Right lung (tissue), 5 donors: ENCODE data around the gene B4GALT1. TPM values are rescaled to one million over a fixed set of nuclear protein-coding genes. Genes with fewer than 3 reads are reported as not detected.

Experiments used
- DNase-seq, 2 donors: peaks; one replicate each; pipeline ENCODE4 v3.0.0-alpha.2; 2013
- polyA plus RNA-seq, 5 donors: library from polyadenylated mRNA; unstranded; fragments of 120-200 nt; gene quantifications; one replicate each; pipeline versions ENCODE4 v1.2.1 to v1.2.3, GENCODE V29; 2013; ENCODE audit warnings: inconsistent platforms in 1 of 5, low replicate concordance in 1 of 5; ENCODE audit not compliant: insufficient read length in 5 of 5, insufficient read depth in 1 of 5

Gene B4GALT1
- polyA plus RNA-seq, 5 donors, result 63.7 to 81.6 (median 67.9) TPM

DNA sequence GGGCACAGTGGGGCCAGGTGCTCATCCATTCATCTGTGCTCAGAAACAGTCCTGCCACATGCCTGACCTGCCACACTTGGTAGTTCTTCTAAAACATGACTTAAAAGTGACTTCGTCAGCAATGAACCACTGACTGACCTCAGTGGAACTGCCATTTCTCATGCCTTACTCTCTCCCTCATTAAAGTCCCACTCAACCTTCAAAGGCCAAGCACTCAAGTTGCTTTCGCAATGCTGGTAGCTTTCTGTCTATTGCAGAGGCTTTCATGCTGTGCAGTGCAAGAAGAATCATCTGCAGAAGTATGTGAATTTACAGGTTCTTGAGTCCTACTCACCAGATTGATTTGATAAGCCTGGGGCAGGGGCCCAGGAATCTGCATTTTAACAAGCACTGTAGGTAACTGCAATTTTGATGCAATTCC is 23.9 kb downstream of the B4GALT1 start:
- DNase-seq, result no peak

DNA sequence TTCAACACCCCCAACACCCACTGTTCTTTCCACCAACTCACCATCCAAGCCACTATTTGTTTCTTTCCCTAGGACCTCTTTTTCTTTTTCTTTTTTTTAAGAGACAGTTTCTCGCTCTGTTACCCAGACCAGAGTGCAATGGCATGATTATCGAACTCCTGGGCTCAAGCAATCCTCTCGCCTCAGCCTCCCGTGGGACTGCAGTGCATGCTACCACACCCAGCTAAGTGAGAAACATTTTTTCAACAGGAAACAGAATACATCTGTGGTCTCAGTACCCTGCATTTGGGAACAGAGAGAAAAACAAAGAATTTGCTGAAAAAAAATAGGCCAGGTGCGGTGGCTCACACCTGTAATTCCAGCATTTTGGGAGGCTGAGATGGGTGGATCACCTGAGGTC is 24.6 kb downstream of the B4GALT1 start:
- no peak for DNase-seq

DNA sequence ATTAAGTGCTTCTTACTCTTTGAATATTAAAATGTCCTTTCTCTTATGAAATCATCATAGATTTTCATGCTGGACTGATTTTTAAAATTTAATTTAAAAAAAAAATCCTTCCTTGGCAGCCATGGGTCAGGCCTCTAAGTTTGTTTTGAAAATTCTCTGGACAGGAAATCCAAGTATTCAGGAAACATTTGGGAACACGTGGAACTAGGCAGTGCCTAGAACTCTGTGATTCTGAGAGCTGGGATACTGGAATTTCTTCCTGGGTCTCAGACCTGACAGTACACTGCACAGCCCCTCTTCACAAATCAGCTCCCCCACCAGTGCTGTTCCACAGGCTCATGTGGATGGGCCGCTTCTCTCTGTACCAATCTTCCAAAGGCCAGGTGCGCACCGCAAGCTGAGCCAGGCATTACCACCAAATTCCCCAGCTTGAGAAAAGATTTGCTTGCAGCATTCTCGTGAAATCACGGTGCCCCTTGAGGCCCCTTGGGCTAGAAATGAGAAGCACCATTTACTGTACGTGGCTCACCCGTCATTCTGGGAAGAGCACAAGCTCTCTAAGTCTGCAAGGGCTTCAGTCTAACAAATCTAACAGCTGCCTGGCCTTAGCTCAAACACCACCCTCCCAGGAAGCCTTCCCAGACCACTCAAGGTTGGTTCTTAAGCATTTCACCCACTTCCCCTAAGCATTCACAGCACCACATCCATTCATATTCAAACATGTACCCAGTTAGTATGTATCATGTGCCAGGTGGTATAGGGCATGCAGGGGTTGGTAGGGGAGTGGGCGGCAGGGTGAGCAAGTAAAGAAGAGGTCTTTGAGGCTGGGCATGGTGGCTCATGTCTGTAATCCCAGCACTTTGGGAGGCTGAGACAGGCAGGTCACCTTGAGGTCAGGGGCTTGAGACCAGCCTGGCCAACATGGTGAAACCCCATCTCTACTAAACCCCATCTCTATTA is 26.5 kb downstream of the B4GALT1 start:
- no peak for DNase-seq

DNA sequence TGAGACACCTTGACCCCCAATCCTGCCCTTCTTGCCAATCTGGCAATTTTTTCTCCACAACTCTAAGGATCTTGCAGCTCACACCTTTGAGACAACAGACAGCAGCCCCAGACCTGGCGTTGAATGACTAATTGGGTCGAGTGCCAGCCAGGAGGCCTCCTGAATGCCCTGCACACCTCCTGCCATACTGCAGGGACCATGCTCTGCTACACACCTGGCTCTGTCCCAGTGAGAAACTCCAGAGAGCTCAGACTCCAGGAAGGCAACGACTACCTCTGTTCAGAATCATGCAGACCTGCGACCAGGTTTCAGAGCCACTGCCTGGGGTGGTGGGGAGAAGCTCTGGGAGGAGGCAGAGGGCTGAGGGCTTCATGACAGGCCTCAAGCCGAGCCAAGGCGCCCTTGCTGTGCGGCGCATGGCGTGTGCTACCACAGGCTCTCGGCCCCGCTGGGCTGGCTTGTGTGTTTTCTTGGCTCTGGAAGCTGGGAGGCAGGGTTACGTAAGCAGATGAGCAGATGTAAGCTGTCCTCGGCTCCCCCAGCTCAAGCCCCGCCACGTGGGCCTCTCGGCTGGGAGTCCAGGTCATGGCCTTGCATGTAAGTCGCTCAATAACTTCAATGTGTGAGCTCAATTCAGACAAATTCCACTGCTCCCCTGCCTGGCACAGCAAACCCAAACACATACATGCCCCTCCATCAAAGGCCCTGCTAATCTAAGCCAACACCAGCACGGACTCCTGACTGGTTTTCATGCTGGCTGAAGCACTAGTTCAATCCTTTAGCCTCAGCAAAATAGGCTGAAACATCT is 27.5 kb downstream of the B4GALT1 start:
- peak; percentile 85 to 87 for DNase-seq

DNA sequence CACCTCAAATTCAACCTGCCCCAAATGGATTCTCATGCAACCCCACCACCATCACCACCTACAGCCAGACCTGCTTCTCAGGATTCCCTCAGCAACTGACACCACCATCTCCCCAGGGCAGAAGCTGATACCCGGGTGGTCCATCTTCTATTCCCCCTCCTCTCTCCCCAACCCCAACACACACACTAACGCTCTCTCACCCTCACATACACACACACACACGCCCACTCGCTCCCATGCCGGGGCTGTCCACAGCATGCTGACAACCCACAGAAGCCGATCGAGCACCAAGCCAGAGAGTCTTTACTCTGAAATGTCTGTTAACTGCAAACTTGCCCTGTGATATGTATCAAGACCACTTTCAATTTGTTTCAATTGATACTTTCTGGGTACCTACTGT is 28.4 kb downstream of the B4GALT1 start:
- DNase-seq, result no peak

DNA sequence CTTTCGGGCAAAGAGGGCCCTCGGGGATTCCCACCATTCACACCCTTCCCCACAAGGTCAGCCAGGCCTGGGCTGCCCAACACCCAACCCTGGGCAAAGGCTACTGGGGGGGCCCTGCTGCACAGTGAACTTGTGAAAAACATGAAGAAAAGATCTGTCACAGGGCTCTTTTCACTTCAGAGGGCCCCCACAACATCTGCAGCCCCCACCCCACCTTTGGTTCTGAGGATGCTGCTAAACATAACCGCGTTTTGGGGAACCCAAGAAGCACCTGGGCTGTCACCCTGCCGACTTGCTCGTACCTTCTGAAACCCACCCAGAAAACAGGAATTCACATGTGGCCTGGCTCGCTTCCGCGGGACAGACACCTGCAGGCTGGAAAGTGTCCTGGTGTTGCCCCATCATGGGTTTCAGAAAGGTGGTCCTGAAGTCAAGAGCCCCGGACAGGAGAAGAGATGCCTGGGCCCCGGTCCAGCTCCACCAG is 29.3 kb downstream of the B4GALT1 start:
- DNase-seq, result no peak

DNA sequence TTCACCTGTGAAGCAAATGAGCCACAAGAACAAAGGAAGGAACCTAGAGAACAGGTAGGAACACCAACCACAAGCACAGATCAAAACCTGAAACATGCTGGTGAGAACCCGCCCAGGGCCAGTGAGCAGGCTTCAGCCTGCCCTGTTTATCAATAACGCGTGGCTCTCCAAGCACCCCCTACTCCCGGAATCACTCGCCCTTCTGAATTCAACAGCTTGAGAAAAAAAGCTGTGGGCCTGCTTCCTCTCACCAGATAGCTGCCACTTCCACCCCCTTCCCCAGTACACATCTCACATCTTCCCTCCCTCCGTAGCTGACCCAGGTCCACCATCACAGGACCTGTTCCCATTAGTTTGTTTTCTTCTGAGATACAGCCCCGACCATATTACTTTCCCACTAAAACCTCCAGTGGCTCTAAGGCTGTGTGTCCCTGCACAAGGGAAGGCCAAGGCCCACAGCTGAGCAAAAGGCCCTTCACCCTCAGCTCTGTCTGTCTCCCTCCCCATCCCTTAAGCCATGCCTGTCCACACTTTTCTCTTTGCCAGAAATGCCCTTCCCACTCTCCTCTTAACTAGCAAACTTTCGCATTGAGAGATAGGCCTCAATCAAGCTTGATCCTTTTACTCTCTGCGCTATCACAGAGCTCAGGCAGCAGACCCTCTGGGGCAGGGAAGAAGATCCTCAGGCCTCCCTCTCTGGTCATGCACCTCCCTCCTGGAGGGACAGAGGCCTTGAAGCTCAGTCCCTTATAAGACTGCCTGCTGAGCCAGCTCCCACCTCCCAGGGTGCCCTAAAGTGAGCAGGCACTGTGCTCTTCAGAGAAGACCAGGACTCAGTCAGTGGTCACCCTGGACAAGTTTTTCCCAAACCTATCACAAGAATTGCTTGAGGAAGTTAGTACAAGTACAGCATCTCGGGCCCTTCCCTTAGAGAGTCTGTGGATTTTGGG is 30.1 kb downstream of the B4GALT1 start:
- no peak for DNase-seq

DNA sequence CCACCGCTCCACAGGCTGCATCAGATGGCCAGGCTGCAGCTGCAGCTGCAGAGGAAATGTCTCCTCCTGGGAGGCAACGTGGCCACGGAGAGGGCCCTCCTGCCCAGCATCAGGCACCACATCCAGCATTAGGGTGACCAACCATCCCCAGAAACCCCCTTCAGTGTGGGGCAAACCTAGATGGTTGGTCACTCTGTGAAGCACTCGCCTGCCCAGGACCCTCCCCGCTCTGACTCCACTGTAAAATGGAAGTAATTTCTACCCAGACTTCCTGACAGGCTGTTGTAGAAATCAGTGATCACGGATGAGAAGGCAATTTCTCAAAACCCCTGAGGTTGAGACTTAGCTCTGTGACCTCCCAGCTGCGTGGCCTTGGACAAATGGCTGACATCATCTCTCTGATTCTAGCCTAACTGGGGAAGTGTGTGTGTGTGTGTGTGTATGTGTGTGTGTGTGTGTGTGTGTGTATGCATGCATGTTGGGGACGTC is 31.6 kb downstream of the B4GALT1 start:
- no peak for DNase-seq

DNA sequence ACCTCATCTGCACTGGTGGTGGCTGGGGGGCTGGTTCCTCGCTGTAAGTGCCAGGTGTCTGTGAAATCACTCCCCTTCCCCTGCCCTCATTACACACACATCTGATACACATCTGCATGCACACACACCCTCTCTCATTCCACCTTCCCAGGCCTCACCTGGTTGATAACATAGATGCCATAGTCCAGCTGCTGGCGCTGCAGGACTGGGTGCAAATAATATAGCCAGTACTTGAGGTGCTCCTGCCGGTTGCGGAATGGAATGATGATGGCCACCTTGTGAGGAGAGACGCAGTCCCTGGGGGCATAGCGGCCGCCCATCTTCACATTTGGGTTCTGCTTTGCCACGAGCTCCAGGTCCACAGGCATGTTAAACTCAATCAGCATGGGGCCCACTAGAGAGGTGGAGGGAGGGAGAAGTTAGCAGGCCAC is 32.1 kb downstream of the B4GALT1 start:
- DNase-seq, result no peak

DNA sequence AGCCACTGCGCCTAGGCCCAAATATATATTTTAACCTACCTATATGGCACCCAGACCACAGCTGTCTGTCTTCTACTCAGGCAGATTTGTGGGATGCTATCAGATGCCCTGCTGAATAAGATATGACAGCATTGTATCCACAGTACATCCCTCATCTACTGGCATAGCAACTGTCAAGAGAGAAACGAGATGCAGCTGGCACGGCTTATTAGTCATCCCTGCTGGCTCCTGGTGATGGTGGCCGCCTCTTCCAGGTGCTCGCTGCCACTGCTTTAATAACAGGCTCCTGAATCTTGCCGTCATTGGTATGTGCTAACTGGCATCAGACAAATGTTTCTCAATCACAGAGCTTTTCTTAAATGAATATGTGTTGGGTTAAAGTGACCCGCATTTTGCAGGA is 34.0 kb downstream of the B4GALT1 start:
- DNase-seq, result no peak

DNA sequence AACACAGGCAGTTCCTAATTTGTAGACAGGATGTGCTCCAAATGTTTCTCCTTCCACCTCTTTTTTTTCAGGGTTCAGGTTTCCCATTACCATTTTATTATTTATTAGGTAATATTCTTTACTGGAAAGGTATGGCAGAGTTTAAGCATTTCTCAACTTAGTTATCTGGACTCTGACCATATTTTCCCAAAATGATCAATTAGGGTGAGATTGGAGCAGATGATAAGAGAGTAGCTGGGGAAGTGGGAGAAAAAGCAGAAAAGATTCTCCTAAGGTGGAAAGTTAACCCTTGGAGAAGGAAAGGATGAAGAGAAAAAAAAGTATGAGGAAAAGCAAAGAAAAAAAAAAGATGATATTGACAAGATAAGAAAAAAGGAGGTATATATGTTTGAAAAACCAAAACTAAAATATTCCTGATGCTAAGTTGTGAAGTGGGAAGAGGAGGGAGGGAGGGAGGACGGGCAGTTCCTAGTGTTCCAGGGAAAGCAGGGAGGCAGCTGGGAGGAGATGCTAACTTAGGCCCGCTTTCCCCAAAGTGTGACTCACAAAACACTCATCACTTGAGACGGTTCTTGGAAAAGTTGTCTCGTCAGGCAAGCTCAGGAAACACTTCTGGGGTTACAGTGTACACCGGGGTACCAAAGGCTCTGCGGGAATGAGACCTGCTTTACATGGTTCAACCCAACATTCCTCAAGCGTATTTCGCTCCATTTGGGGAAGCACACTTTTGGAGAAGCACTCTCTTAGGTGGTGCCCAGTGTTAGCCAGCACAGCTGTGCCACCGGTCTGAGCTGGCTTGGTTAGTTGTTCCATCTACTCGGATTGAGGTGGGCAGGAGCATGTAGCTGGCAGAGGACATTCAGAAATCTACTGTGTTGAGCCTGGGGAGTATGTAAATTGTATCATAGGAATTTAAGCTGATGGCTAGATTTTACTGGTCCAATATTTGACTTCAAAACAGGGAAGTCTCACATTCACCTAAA is 35.1 kb downstream of the B4GALT1 start:
- no peak for DNase-seq

DNA sequence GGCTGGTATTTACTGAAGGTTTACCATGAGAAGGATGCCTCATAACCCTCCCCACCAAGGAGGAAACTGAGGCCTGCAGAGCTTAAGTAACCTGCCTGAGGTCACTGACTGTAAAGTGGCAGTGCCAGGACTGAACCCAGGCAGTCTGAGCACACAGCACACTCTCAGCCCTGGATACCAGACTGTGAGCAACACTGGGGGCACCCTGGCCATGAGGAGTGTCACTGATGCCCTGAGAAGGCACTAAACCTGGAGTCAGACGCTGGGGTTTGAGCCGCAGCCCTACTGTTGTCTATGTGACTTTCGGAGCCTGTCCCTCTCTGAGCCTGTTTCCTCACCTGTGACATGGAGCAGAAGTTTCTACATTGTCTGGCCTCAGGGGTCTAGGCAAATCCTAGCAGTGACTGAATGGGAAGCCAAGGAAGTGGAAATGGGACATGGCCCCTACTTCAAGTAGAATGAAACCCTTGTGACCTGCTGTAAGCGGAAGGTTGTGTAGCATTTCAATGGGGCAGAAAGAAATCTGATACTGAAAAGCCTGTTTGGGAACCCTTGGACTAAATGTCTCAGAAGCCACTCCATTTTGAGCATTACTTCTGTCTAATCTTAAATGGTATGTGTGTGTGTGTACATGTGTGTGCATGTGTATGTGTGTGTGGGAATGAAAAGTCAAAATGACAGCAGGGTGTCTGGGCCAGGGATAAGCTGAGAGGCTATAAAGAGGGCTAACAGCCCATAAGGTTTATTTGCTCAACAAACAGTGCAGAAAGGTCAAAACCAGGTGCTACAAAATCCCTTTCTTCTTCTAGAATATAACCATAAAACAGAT is 36.0 kb downstream of the B4GALT1 start:
- DNase-seq, result no peak

DNA sequence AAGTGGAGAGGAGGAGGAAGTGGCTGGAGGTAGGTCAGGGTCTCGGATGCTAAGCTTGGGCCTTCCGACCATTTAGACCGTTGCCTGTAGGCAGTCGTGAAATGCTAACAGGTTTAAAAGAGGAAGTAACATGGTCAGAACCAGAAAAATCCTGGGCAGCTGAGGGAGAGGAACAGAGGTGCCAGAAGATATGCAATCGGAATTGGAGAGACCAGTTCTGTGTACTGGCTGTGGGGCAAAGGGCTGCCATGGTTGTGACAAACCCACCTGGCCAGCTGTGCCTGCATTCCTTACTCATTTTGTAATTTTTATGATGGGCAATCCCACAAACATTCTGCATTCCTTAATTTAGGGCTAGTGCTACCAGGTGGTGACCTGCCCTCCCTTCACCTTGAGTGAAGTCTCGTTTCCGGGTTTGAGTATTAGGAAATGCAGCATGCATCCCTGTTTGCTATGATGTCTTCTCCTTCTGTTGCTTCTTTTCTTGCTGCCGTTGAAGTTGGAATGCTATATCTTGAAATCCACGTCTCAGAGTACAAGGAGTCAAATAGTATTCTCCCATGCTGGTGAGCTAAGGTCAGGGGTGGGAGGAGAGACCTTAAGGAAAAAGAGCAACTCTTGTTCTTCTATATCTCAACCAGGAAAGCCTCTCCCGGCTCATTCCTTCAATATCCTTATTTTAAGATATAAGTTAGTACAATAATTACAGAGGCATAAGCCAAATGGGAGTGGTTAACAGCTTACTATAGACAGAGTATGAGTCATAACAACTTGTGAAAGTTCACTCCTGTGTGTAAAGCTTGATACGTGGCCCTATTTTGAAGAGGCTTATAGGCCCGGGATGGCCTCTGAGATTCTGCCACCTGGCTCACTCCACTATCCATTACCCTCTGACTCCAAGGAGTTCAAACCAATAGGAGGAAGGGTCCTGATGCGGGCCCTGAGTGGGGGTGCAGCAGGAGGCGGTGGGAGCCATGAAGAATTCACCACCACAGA is 37.0 kb downstream of the B4GALT1 start:
- DNase-seq, result no peak

DNA sequence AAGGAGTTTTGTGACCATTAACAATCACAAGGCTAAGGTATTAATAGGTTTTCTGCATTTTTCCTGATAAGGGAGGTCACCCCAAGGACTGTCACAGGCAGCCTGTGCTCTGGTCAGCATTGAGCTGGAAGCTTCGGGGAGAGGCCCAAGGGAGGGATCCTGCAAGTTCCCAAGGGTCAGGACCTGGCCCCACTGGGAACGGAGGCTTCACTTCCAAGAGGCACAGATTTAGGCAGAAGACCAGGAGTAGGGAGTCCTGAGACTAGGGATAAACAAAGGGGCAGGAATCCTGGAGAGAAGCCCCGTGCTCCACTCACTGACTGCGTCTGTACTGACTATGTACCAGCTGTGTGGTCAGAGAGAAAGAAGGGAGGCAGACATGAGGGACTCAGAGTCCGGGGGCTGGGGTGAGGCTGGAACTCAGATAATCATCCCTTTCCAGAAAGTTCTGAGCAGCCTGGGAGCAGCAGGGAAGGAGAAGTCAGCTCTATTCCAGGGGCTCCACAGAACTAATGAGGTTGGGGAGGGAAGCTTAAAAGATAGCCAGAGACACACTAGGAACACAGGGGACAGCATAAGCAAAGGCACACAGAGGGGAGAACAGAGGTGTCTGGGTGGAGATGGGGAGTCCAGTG is 37.8 kb downstream of the B4GALT1 start:
- DNase-seq, result no peak

DNA sequence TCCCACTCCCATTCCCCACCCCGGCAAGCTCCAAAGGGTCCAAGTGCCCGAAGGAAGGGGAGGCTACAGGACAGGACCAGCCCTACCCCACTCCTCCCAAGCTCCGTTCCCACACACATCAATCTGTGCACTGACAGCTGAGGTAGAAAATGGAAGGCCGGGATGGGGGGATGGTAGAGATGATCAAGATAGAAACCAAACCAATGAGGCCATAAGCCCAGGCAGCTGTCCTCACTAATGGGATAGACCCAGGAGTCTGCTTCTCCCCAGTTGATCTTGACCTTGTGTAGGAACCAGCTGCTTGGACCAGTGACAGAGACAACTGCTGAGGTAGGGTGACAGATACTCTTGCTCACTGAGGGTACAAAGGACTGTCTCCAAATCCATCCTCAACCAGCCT is 38.6 kb downstream of the B4GALT1 start:
- DNase-seq, result no peak

DNA sequence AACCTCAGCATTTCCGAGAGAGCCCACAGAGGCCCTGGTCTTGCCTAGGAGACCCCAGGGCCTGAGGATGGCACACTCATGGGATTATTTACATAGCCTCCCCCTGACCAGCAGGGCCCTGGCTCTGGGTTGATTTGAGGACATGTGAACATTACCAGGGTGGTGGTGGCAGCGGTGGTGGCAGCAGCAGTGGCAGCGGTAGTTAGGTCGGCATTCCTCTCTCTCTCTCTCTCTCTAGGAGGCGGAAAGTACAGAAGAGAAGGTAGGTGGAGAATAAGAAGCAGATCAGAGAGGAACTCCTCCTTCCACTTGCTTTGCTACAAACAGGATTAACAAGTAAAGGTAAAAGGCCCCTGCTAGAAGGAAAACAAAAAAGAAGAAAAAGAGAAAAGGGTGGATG is 39.3 kb downstream of the B4GALT1 start:
- DNase-seq, result no peak
